ENCODE results near the gene ALLC. TPM values are rescaled to one million over a fixed set of nuclear protein-coding genes. Genes with fewer than 3 reads are reported as not detected.

ALLC gene
- total RNA-seq, 1 donor from 2014 or later: not detected

GRCh38 chr2:3670941-3671340 is 12.9 kb downstream of the ALLC start:
- Mint-ChIP-seq H3K36me3 (ENCODE audit: low read depth) (no peaks in the 10 kb centered on the region), H3K4me1 (ENCODE audit: low read depth) (no peaks in the 10 kb centered on the region), H3K27ac (no peak overlapping the region), H3K4me3 (ENCODE audit: low read depth) (no peak overlapping the region), H3K9me3 (no peaks in the 10 kb centered on the region), H3K27me3 (ENCODE audit: low read depth) (no peaks in the 10 kb centered on the region)
- no peak for DNase-seq (ENCODE audit: low spot score)
- intact Hi-C loops (cut with micrococcal nuclease): no loop called here

GRCh38 chr2:3672861-3673678 is 15.1 kb downstream of the ALLC start:
- Mint-ChIP-seq H3K27me3 (ENCODE audit: low read depth) (no peaks in the 10 kb centered on the region), H3K4me1 (ENCODE audit: low read depth) (no peaks in the 10 kb centered on the region), H3K27ac (no peak overlapping the region), H3K36me3 (ENCODE audit: low read depth) (no peaks in the 10 kb centered on the region), H3K4me3 (ENCODE audit: low read depth) (no peak overlapping the region), H3K9me3 (no peaks in the 10 kb centered on the region)
- intact Hi-C loops (cut with micrococcal nuclease): no loop called here
- DNase-seq (ENCODE audit: low spot score): no peak

- Mint-ChIP-seq H3K27me3 (ENCODE audit: low read depth) (no peaks in the 10 kb centered on the region), H3K36me3 (ENCODE audit: low read depth) (no peaks in the 10 kb centered on the region), H3K9me3 (no peaks in the 10 kb centered on the region), H3K27ac (no peak overlapping the region), H3K4me3 (ENCODE audit: low read depth) (no peak overlapping the region), H3K4me1 (ENCODE audit: low read depth) (no peaks in the 10 kb centered on the region)
- no peak for DNase-seq (ENCODE audit: low spot score)
- intact Hi-C loops (cut with micrococcal nuclease): no loop called here
These were observed 16.3 kb downstream of the ALLC start for GRCh38 chr2:3674066-3674845.

- Mint-ChIP-seq H3K27ac (no peak overlapping the region), H3K4me3 (ENCODE audit: low read depth) (no peak overlapping the region), H3K4me1 (ENCODE audit: low read depth) (no peaks in the 10 kb centered on the region), H3K27me3 (ENCODE audit: low read depth) (no peaks in the 10 kb centered on the region), H3K9me3 (no peaks in the 10 kb centered on the region), H3K36me3 (ENCODE audit: low read depth) (no peaks in the 10 kb centered on the region)
- DNase-seq (ENCODE audit: low spot score): no peak
- intact Hi-C loops (cut with micrococcal nuclease): no loop called here
These were observed 17.7 kb downstream of the ALLC start for GRCh38 chr2:3675687-3676086.

GRCh38 chr2:3677436-3677835 is 19.4 kb downstream of the ALLC start:
- Mint-ChIP-seq H3K4me3 (ENCODE audit: low read depth) (no peak overlapping the region), H3K9me3 (no peaks in the 10 kb centered on the region), H3K4me1 (ENCODE audit: low read depth) (no peaks in the 10 kb centered on the region), H3K27ac (no peak overlapping the region), H3K36me3 (ENCODE audit: low read depth) (no peaks in the 10 kb centered on the region), H3K27me3 (ENCODE audit: low read depth) (no peaks in the 10 kb centered on the region)
- intact Hi-C loops (cut with micrococcal nuclease): no loop called here
- no peak for DNase-seq (ENCODE audit: low spot score)

DNA sequence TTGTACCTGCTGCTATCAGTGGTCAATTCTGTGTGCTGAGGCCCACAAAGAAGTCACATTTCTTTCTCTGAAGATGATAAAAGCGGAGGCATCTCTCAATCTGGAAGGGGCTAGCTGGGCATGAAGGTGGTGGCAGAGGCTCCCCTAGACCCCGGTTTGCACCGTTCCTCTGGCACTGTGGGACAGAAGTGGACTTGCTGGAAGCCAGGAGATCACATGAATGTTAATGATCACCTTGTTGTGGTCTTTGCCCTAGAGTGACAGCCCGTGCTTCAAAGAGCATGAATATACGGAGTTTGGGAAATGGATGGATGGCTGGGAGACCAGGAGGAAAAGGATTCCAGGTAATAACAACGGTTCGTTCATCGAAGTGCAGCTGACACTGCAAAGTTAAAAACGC is 20.2 kb downstream of the ALLC start:
- DNase-seq (ENCODE audit: low spot score): no peak
- no peak overlapping the region for H3K4me3 Mint-ChIP-seq (ENCODE audit: low read depth)
- peaks cover 2% of the 10 kb centered on the region for H3K27me3 Mint-ChIP-seq (ENCODE audit: low read depth)
- H3K27ac Mint-ChIP-seq: no peak overlapping the region
- no peaks in the 10 kb centered on the region for H3K36me3 Mint-ChIP-seq (ENCODE audit: low read depth)
- intact Hi-C loops (cut with micrococcal nuclease): no loop called here
- H3K9me3 Mint-ChIP-seq: no peaks in the 10 kb centered on the region
- no peaks in the 10 kb centered on the region for H3K4me1 Mint-ChIP-seq (ENCODE audit: low read depth)

DNA sequence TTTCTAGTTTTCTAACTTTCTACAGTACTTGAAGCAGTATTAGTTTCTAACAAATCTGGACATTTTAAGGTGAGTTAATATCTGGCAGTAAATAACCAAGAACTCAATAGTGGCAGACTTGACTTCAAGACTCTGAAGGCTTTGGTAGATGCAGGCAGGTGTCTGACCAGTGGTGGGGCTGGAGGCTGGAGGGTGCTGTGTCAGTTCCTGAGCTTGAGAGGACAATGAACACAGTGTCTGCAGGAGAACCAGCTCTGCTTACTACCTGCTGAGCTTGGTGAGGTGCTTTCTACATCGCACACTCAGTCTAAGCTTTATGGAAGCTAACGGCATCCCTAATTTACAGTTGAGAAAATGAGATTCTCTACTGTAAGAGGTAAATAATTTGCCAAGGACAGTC is 21.2 kb downstream of the ALLC start:
- intact Hi-C loops (cut with micrococcal nuclease): no loop called here
- H3K9me3 Mint-ChIP-seq: no peaks in the 10 kb centered on the region
- H3K4me1 Mint-ChIP-seq (ENCODE audit: low read depth): no peaks in the 10 kb centered on the region
- H3K36me3 Mint-ChIP-seq (ENCODE audit: low read depth): no peaks in the 10 kb centered on the region
- H3K27me3 Mint-ChIP-seq (ENCODE audit: low read depth): peaks cover 2% of the 10 kb centered on the region
- no peak for DNase-seq (ENCODE audit: low spot score)
- H3K4me3 Mint-ChIP-seq (ENCODE audit: low read depth): no peak overlapping the region
- H3K27ac Mint-ChIP-seq: no peak overlapping the region

DNA sequence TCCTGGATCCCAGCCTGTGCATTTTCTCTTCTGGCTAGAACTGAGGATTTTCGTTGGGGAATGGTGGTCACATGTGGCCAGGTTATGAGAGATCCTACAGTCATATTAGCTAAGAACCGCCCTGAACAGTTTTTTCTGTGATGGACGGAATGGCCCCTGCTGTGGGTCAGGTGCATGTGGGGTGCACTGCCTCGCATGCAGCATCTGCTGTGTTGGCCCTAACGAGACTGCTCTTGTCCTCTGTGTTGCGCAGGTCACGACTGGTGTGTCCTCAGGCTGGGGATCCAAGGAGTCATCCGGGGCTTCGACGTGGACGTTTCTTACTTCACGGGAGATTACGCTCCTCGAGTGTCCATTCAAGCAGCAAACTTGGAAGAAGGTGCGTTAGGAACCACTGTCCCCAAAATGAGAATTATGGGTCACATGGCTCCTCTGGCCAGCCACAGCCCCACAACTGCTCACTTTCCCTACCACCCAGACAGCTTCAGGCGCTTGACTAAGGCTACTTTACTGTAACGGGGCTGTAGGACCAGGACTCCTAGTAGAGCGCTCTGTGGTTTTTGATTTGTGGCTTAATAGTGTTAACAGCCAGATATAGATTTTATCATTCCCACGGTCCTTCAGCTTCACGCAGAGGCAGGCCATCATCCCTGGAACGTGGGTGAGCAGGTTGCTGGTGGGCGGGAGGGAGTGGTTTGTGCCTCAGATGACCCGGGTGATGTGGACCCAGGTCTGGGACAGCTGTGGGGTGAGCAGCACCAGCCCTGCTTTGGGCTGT is 21.8 kb downstream of the ALLC start:
- no peaks in the 10 kb centered on the region for H3K36me3 Mint-ChIP-seq (ENCODE audit: low read depth)
- H3K4me1 Mint-ChIP-seq (ENCODE audit: low read depth): no peaks in the 10 kb centered on the region
- H3K4me3 Mint-ChIP-seq (ENCODE audit: low read depth): no peak overlapping the region
- DNase-seq (ENCODE audit: low spot score): no peak
- peaks cover 2% of the 10 kb centered on the region for H3K27me3 Mint-ChIP-seq (ENCODE audit: low read depth)
- intact Hi-C loops (cut with micrococcal nuclease): no loop called here
- no peaks in the 10 kb centered on the region for H3K9me3 Mint-ChIP-seq
- no peak overlapping the region for H3K27ac Mint-ChIP-seq

GRCh38 chr2:3680548-3681345 is 22.7 kb downstream of the ALLC start:
- H3K9me3 Mint-ChIP-seq: no peaks in the 10 kb centered on the region

GRCh38 chr2:3681625-3682024 is 23.6 kb downstream of the ALLC start:
- Mint-ChIP-seq H3K27ac (no peak overlapping the region), H3K36me3 (ENCODE audit: low read depth) (no peaks in the 10 kb centered on the region), H3K4me3 (ENCODE audit: low read depth) (no peak overlapping the region), H3K9me3 (no peaks in the 10 kb centered on the region), H3K4me1 (ENCODE audit: low read depth) (no peaks in the 10 kb centered on the region), H3K27me3 (ENCODE audit: low read depth) (peaks cover 9% of the 10 kb centered on the region)
- intact Hi-C loops (cut with micrococcal nuclease): no loop called here
- DNase-seq (ENCODE audit: low spot score): no peak

More at GRCh38 chr2:3680548-3681345, 22.7 kb downstream of the ALLC start:
- H3K27ac Mint-ChIP-seq: no peak overlapping the region
- H3K36me3 Mint-ChIP-seq (ENCODE audit: low read depth): no peaks in the 10 kb centered on the region
- DNase-seq (ENCODE audit: low spot score): no peak
- intact Hi-C loops (cut with micrococcal nuclease): no loop called here
- peaks cover 5% of the 10 kb centered on the region for H3K27me3 Mint-ChIP-seq (ENCODE audit: low read depth)
- no peaks in the 10 kb centered on the region for H3K4me1 Mint-ChIP-seq (ENCODE audit: low read depth)
- H3K4me3 Mint-ChIP-seq (ENCODE audit: low read depth): no peak overlapping the region

DNA sequence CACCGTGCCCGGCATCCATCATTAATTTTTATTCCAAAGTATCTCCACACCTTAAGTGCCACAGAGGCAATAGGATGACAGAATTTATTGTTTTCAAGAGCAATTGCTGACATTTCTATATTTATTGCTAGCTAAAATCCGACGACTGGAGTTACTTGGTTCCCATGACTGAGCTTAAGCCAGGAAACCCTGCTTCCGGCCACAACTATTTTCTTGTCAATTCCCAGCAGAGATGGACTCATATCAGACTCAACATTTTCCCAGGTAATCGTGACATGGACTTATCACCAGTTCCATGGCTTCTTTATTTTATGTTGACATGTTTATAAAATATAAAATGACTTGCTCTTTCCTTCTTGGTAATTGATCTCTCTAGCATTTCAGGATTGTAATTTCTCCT is 24.8 kb downstream of the ALLC start:
- Mint-ChIP-seq H3K27me3 (ENCODE audit: low read depth) (peaks cover 15% of the 10 kb centered on the region), H3K9me3 (no peaks in the 10 kb centered on the region)

DNA sequence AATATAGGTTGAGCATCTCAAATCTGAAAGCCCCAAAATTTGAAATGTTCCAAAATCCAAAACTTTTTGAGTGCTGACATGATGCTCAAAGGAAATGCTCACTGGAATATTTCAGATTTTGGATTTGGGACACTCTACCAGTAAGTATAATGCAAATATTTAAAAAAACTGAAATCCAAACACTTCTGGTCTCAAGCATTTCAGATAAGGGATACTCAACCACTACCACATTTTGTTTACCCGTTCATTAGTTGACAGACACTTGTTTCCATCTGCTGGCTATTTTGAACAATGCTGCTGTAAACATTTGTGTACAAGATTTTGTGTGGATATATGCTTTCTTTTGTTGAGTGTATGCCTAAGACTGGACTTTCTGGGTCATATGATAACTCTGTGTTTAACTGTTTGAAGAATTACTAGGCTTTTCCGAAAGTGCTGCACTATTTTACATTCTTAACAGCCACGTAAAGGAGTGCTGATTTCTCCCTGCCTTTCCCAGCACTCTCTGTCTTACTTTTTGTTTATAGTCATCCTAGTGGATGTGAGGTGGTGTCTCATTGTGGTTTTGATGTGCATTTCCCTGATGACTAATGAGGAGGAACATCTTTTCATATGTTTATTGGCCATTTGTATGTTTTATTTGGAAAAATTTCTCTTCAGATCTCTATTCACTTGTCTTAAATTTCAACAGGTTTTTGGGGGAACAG is 25.9 kb downstream of the ALLC start:
- peaks cover 18% of the 10 kb centered on the region for H3K27me3 Mint-ChIP-seq (ENCODE audit: low read depth)
- no peaks in the 10 kb centered on the region for H3K36me3 Mint-ChIP-seq (ENCODE audit: low read depth)
- intact Hi-C loops (cut with micrococcal nuclease): no loop called here
- H3K9me3 Mint-ChIP-seq: no peaks in the 10 kb centered on the region
- no peaks in the 10 kb centered on the region for H3K4me1 Mint-ChIP-seq (ENCODE audit: low read depth)
- no peak overlapping the region for H3K4me3 Mint-ChIP-seq (ENCODE audit: low read depth)
- no peak for DNase-seq (ENCODE audit: low spot score)
- no peak overlapping the region for H3K27ac Mint-ChIP-seq

More for the DNA sequence above, 24.8 kb downstream of the ALLC start:
- H3K4me1 Mint-ChIP-seq (ENCODE audit: low read depth): no peaks in the 10 kb centered on the region
- intact Hi-C loops (cut with micrococcal nuclease): no loop called here
- no peak overlapping the region for H3K4me3 Mint-ChIP-seq (ENCODE audit: low read depth)
- no peaks in the 10 kb centered on the region for H3K36me3 Mint-ChIP-seq (ENCODE audit: low read depth)
- DNase-seq (ENCODE audit: low spot score): no peak
- no peak overlapping the region for H3K27ac Mint-ChIP-seq
